ENCODE measurements around the gene MEIOC. TPM values are rescaled to one million over a fixed set of nuclear protein-coding genes. Genes with fewer than 3 reads are reported as not detected.

The MEIOC gene
- total and polyA plus RNA-seq, 9 of the 15 experiments (the other 6 are each of a cell fraction or from before 2014, with no cell fraction given): 0.04 to 0.23 (median 0.06) TPM; not detected in 5

DNA sequence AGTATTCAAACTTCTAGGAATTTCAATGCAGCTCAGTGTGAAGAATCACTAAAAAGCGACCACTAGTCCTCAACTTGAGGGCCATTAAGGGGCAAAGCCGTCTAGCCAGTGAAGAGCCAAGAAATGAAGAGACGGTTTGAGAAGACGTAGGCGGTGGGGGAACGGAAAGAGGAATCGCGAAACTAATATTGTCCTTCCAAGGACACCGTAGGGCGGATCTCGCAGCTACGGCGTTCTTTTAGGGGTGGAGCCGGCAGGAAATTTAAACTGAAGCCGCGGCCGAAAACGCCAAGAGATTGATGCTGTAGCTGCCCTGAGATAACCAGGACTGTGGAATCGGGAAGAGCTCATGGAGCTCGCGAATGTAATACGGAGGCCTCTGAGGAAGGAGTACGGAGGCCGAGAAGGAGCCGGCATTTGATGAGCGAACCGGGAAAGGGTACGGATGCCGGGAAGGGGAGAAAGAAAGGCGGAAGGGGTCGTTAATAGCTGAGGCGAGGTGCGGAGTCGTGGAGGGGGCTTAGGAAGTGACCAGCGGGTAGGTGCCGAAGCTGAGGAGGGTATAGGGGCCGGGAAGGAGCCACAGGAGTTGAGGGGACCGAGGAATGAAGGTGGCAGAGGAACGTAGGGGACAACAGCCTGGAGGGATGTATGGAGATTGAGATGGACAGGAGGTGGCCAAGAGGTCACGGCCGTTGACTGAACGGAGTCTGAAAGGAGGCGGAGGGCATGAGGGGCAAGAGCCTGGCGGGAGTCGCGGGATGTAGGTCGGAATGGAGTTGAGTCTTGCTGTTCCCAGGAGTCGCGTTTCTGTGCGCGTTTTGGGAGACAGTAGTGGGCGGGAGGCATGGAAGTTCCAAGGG is 52.4 kb downstream of the MEIOC start, which contains the start of gene DBF4B (continued):
- TF ChIP-seq, protein P1, sequence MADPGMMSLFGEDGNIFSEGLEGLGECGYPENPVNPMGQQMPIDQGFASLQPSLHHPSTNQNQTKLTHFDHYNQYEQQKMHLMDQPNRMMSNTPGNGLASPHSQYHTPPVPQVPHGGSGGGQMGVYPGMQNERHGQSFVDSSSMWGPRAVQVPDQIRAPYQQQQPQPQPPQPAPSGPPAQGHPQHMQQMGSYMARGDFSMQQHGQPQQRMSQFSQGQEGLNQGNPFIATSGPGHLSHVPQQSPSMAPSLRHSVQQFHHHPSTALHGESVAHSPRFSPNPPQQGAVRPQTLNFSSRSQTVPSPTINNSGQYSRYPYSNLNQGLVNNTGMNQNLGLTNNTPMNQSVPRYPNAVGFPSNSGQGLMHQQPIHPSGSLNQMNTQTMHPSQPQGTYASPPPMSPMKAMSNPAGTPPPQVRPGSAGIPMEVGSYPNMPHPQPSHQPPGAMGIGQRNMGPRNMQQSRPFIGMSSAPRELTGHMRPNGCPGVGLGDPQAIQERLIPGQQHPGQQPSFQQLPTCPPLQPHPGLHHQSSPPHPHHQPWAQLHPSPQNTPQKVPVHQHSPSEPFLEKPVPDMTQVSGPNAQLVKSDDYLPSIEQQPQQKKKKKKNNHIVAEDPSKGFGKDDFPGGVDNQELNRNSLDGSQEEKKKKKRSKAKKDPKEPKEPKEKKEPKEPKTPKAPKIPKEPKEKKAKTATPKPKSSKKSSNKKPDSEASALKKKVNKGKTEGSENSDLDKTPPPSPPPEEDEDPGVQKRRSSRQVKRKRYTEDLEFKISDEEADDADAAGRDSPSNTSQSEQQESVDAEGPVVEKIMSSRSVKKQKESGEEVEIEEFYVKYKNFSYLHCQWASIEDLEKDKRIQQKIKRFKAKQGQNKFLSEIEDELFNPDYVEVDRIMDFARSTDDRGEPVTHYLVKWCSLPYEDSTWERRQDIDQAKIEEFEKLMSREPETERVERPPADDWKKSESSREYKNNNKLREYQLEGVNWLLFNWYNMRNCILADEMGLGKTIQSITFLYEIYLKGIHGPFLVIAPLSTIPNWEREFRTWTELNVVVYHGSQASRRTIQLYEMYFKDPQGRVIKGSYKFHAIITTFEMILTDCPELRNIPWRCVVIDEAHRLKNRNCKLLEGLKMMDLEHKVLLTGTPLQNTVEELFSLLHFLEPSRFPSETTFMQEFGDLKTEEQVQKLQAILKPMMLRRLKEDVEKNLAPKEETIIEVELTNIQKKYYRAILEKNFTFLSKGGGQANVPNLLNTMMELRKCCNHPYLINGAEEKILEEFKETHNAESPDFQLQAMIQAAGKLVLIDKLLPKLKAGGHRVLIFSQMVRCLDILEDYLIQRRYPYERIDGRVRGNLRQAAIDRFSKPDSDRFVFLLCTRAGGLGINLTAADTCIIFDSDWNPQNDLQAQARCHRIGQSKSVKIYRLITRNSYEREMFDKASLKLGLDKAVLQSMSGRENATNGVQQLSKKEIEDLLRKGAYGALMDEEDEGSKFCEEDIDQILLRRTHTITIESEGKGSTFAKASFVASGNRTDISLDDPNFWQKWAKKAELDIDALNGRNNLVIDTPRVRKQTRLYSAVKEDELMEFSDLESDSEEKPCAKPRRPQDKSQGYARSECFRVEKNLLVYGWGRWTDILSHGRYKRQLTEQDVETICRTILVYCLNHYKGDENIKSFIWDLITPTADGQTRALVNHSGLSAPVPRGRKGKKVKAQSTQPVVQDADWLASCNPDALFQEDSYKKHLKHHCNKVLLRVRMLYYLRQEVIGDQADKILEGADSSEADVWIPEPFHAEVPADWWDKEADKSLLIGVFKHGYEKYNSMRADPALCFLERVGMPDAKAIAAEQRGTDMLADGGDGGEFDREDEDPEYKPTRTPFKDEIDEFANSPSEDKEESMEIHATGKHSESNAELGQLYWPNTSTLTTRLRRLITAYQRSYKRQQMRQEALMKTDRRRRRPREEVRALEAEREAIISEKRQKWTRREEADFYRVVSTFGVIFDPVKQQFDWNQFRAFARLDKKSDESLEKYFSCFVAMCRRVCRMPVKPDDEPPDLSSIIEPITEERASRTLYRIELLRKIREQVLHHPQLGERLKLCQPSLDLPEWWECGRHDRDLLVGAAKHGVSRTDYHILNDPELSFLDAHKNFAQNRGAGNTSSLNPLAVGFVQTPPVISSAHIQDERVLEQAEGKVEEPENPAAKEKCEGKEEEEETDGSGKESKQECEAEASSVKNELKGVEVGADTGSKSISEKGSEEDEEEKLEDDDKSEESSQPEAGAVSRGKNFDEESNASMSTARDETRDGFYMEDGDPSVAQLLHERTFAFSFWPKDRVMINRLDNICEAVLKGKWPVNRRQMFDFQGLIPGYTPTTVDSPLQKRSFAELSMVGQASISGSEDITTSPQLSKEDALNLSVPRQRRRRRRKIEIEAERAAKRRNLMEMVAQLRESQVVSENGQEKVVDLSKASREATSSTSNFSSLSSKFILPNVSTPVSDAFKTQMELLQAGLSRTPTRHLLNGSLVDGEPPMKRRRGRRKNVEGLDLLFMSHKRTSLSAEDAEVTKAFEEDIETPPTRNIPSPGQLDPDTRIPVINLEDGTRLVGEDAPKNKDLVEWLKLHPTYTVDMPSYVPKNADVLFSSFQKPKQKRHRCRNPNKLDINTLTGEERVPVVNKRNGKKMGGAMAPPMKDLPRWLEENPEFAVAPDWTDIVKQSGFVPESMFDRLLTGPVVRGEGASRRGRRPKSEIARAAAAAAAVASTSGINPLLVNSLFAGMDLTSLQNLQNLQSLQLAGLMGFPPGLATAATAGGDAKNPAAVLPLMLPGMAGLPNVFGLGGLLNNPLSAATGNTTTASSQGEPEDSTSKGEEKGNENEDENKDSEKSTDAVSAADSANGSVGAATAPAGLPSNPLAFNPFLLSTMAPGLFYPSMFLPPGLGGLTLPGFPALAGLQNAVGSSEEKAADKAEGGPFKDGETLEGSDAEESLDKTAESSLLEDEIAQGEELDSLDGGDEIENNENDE (IDR thresholded peaks at IDR 0.05; ENCODE audit: low read depth, low read length): no peak
- TF ChIP-seq SPI1 (IDR thresholded peaks at IDR 0.05; ENCODE audit: borderline replicate concordance, low read depth, low read length): 0 out of 2 replicates have a peak, but pooled peaks have one; percentile 31
- TF ChIP-seq FOXJ3 (CRISPR knock-in tag; IDR thresholded peaks at IDR 0.05): no peak
- no peak for TF ChIP-seq ZNF408 (CRISPR knock-in tag; IDR thresholded peaks at IDR 0.05; ENCODE audit: low read depth)
- no peak for TF ChIP-seq MECOM (CRISPR knock-in tag; IDR thresholded peaks at IDR 0.05)
- TF ChIP-seq TCF7 (IDR thresholded peaks at IDR 0.05; ENCODE audit: borderline replicate concordance): no peak; the same call in 1 of the 2 replicates
- peak; percentile 59 for TF ChIP-seq CHD1 (IDR thresholded peaks at IDR 0.05; ENCODE audit: low read length)
- TF ChIP-seq GABPA (tag; conservative IDR thresholded peaks at IDR 0.05; ENCODE audit: low read depth): peak; percentile 59
- no peak for TF ChIP-seq ZNF134 (CRISPR knock-in tag; conservative IDR thresholded peaks at IDR 0.05)
- no peak for TF ChIP-seq NONO (IDR thresholded peaks at IDR 0.05; ENCODE audit: low read depth in 2 of 2, low read length in 1 of 2)
- TF ChIP-seq ZNF778 (CRISPR knock-in tag; IDR thresholded peaks at IDR 0.05): no peak
- TF ChIP-seq HCFC1 (IDR thresholded peaks at IDR 0.05; ENCODE audit: low read depth, low read length): peak; percentile 65
- TF ChIP-seq ZNF507 (tag; conservative IDR thresholded peaks at IDR 0.05): no peak
- TF ChIP-seq NCOA6 (IDR thresholded peaks at IDR 0.05): no peak
- TF ChIP-seq TAF15 (IDR thresholded peaks at IDR 0.05; ENCODE audit: low read depth, low read length): no peak
- no peak for TF ChIP-seq ZNF436 (CRISPR knock-in tag; IDR thresholded peaks at IDR 0.05)
- no peak for TF ChIP-seq ZNF12 (CRISPR knock-in tag; IDR thresholded peaks at IDR 0.05)
- TF ChIP-seq TBP (optimal IDR thresholded peaks at IDR 0.05; ENCODE audit: low read depth, low read length): peak; percentile 80
- TF ChIP-seq NRF1 (conservative IDR thresholded peaks at IDR 0.05 in 1 of 2, IDR thresholded peaks at IDR 0.05 in 1 of 2): no peak

Data from K562 (cell line).